HK-2 (cell line): Measurements from ENCODE around the gene C1orf56.
A peak's percentile ranks its signal among the peaks of the same experiment; 100 is the strongest.

ENCODE experiments used
- DNase-seq: peaks from one replicate; pipeline ENCODE4 v3.0.0-alpha.2; 2018; ENCODE audit not compliant: unreplicated experiment

Gene C1orf56

GRCh38 chr1:151024540-151025146 is 22.9 kb upstream of the C1orf56 start:
- DNase-seq: peak; percentile 59

GRCh38 chr1:151026460-151026859 is 21.1 kb upstream of the C1orf56 start:
- no peak for DNase-seq

- no peak for DNase-seq
Measured at GRCh38 chr1:151032164-151032563, 15.4 kb upstream of the C1orf56 start.

GRCh38 chr1:151035167-151035566 is 12.4 kb upstream of the C1orf56 start:
- DNase-seq: no peak

- DNase-seq: no peak
Measured at GRCh38 chr1:151036356-151036755, 11.2 kb upstream of the C1orf56 start, which contains the start of gene BNIPL. BNIPL (plus strand) TSS chr1:151036586; CDS start chr1:151036726, 140 bp downstream.

- DNase-seq: no peak
Measured at GRCh38 chr1:151037032-151037431, 10.5 kb upstream of the C1orf56 start.

GRCh38 chr1:151039521-151039920 is 8.0 kb upstream of the C1orf56 start:
- DNase-seq: no peak

- DNase-seq: no peak
Measured at GRCh38 chr1:151043163-151043562, 4.4 kb upstream of the C1orf56 start.

GRCh38 chr1:151047925-151048644 is 534 bp downstream of the C1orf56 start:
- DNase-seq: peak; percentile 67

GRCh38 chr1:151048645-151049032 is 1.1 kb downstream of the C1orf56 start:
- DNase-seq: no peak

GRCh38 chr1:151049458-151049857 is 1.9 kb downstream of the C1orf56 start:
- no peak for DNase-seq

GRCh38 chr1:151050051-151050688 is 2.6 kb downstream of the C1orf56 start:
- no peak for DNase-seq

- no peak for DNase-seq
Measured at GRCh38 chr1:151051356-151052009, 3.9 kb downstream of the C1orf56 start.

- DNase-seq: no peak
Measured at GRCh38 chr1:151054971-151055547, 7.5 kb downstream of the C1orf56 start.

GRCh38 chr1:151055581-151055980 is 8.0 kb downstream of the C1orf56 start:
- no peak for DNase-seq

GRCh38 chr1:151056149-151056548 is 8.6 kb downstream of the C1orf56 start:
- no peak for DNase-seq

- DNase-seq: peak; percentile 21
Measured at GRCh38 chr1:151058692-151059091, 11.1 kb downstream of the C1orf56 start.

- peak; percentile 82 for DNase-seq
Measured at GRCh38 chr1:151059109-151060006, 11.8 kb downstream of the C1orf56 start, which contains the start of gene CDC42SE1. CDC42SE1 (minus strand) TSS chr1:151059622; CDS start chr1:151055730, 3,892 bp downstream.

- DNase-seq: peak; percentile 57
Measured at GRCh38 chr1:151060007-151060656, 12.6 kb downstream of the C1orf56 start, which contains the start of gene MLLT11. MLLT11 (plus strand) TSS chr1:151060397; CDS start chr1:151067225, 6,828 bp downstream.
